Measurements from ENCODE around the gene NKAIN2. TPM values are rescaled to one million over a fixed set of nuclear protein-coding genes. Genes with fewer than 3 reads are reported as not detected.
"Not testable (repeated sequence)": the region's sequence is repeated elsewhere in the genome, so short reads cannot be mapped to it uniquely, and the experiment has no call there.

NKAIN2 gene
- total and polyA plus RNA-seq, 5 donors from 2014 or later, result not detected

DNA sequence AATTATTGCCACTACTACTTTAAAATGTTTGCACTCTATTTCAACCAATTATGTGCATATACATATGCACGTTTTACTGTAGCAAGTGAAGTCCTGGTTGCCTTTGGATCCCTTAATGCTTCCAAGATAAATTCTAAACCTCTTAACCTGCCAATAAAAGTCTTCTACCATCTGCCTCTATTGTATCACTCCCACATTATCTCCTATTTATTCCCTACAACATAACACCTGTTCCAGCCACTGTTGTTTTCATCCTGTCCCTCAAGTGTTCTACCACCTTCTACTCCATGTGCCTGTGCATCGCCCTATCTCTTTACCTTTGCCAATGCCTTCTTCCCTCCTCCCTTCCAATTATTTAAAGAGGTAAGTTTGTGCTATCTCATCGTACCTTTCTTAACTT is 659.6 kb downstream of the NKAIN2 start:
- no peak for DNase-seq
- Histone ChIP-seq H3K4me1 (ENCODE audit: control insufficient read depth, insufficient read depth, low read length, poor library complexity, severe bottlenecking) (no peaks in the 10 kb centered on the region), H3K27ac (ENCODE audit: insufficient read depth, low read length, poor library complexity, severe bottlenecking) (no peak overlapping the region), H3K27me3 (ENCODE audit: control insufficient read depth, insufficient read depth, low read length) (no peaks in the 10 kb centered on the region), H3K36me3 (ENCODE audit: control insufficient read depth, insufficient read depth, low read length) (no peaks in the 10 kb centered on the region), H3K4me3 (ENCODE audit: low read depth, low read length) (no peak overlapping the region), H3K9me3 (ENCODE audit: control insufficient read depth in 2 of 2, low read length in 2 of 2) (no peaks in the 10 kb centered on the region)
- H3K4me3 Mint-ChIP-seq, result no peak overlapping the region
- H3K27ac Mint-ChIP-seq, result no peak overlapping the region
- ATAC-seq (ENCODE audit: low read depth in 2 of 2), result no peak
- no peaks in the 10 kb centered on the region for H3K4me1 Mint-ChIP-seq
- peaks cover 0 to 9% (median 4%) of the 10 kb centered on the region in 7 donors for H3K9me3 Mint-ChIP-seq
- no peaks in the 10 kb centered on the region for H3K27me3 Mint-ChIP-seq
- H3K36me3 Mint-ChIP-seq, result no peaks in the 10 kb centered on the region

DNA sequence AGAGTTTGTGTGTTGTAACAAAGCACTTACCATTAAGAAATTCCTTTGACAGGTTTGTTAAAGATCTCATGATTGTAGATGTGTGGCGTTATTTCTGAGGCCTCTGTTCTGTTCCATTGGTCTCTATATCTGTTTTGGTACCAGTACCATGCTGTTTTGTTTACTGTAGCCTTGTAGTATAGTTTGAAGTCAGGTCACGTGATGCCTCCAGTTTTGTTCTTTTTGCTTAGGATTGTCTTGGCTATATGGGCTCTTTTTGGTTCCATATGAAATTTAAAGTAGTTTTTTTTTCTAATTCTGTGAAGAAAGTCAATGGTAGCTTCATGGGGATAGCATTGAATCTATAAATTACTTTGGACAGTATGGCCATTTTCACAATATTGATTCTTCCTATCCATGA is 660.9 kb downstream of the NKAIN2 start:
- DNase-seq, H3K4me3 Mint-ChIP-seq, H3K27ac Mint-ChIP-seq: not testable (repeated sequence)

DNA sequence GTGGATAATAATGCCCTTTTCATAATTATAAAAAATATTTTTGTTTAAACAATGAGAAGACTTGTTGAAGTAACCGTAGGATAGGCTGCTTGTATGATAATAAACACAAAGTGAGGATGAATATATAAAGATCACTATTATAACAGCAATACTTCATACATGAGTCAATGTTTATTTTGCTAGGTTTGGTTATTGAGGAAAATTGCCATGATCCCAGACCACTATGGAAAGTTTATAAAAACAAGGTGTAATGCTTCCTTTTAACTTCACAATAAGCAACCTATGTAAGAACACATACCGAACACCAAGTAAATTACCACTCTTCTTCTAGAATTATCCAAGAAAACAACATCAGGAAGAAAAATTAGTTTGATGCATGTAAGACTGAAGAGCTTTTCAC is 663.3 kb downstream of the NKAIN2 start:
- no peaks in the 10 kb centered on the region for H3K36me3 Mint-ChIP-seq
- H3K36me3 ChIP-seq (ENCODE audit: control insufficient read depth, insufficient read depth, low read length), result no peaks in the 10 kb centered on the region
- no peak overlapping the region for H3K27ac ChIP-seq (ENCODE audit: insufficient read depth, low read length, poor library complexity, severe bottlenecking)
- ATAC-seq (ENCODE audit: low read depth in 2 of 2) (no peak), DNase-seq (no peak)
- no peaks in the 10 kb centered on the region for H3K27me3 ChIP-seq (ENCODE audit: control insufficient read depth, insufficient read depth, low read length)
- H3K4me1 Mint-ChIP-seq, result no peaks in the 10 kb centered on the region
- no peak overlapping the region for H3K4me3 Mint-ChIP-seq
- peaks cover 0 to 11% (median 4%) of the 10 kb centered on the region in 7 donors for H3K9me3 Mint-ChIP-seq
- no peak overlapping the region for H3K4me3 ChIP-seq (ENCODE audit: low read depth, low read length)
- H3K27me3 Mint-ChIP-seq, result no peaks in the 10 kb centered on the region
- H3K9me3 ChIP-seq (ENCODE audit: control insufficient read depth in 2 of 2, low read length in 2 of 2), result no peaks in the 10 kb centered on the region
- no peaks in the 10 kb centered on the region for H3K4me1 ChIP-seq (ENCODE audit: control insufficient read depth, insufficient read depth, low read length, poor library complexity, severe bottlenecking)
- H3K27ac Mint-ChIP-seq, result no peak overlapping the region

More for the DNA sequence above, 660.9 kb downstream of the NKAIN2 start:
- not testable (repeated sequence) for H3K4me1 ChIP-seq (ENCODE audit: control insufficient read depth, insufficient read depth, low read length, poor library complexity, severe bottlenecking); H3K9me3 ChIP-seq (ENCODE audit: control insufficient read depth in 2 of 2, low read length in 2 of 2); H3K36me3 Mint-ChIP-seq; H3K27me3 ChIP-seq (ENCODE audit: control insufficient read depth, insufficient read depth, low read length); H3K27me3 Mint-ChIP-seq; H3K27ac ChIP-seq (ENCODE audit: insufficient read depth, low read length, poor library complexity, severe bottlenecking); H3K4me3 ChIP-seq (ENCODE audit: low read depth, low read length); ATAC-seq (ENCODE audit: low read depth in 2 of 2); H3K4me1 Mint-ChIP-seq; H3K36me3 ChIP-seq (ENCODE audit: control insufficient read depth, insufficient read depth, low read length)
- peaks cover 2 to 11% (median 4%) of the 10 kb centered on the region in 7 donors for H3K9me3 Mint-ChIP-seq

DNA sequence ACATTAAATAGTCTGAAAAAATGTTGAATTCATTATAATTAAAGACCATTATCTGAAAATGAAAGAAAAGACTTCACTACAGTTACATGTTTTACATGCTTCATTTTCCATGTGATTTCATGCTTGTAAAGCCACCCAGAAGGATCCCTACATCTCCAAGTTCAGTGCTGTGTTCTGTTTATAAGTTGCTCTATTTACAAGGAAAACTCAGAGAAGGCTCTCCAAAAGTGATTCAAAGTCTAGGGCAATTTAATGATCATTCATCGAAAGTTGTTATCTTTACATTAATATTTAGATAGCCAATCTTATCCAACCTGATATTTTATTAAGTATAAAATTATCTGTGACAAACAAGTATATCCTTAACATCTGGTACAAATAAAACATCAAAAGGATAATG is 663.7 kb downstream of the NKAIN2 start:
- H3K4me1 Mint-ChIP-seq, result no peaks in the 10 kb centered on the region
- H3K27ac Mint-ChIP-seq, result no peak overlapping the region
- H3K27me3 Mint-ChIP-seq, result no peaks in the 10 kb centered on the region
- ATAC-seq (ENCODE audit: low read depth in 2 of 2) (no peak), DNase-seq (no peak)
- H3K9me3 Mint-ChIP-seq, result peaks cover 0 to 11% (median 5%) of the 10 kb centered on the region in 7 donors
- Histone ChIP-seq H3K4me1 (ENCODE audit: control insufficient read depth, insufficient read depth, low read length, poor library complexity, severe bottlenecking) (no peaks in the 10 kb centered on the region), H3K4me3 (ENCODE audit: low read depth, low read length) (no peak overlapping the region), H3K9me3 (ENCODE audit: control insufficient read depth in 2 of 2, low read length in 2 of 2) (no peaks in the 10 kb centered on the region), H3K36me3 (ENCODE audit: control insufficient read depth, insufficient read depth, low read length) (no peaks in the 10 kb centered on the region), H3K27me3 (ENCODE audit: control insufficient read depth, insufficient read depth, low read length) (no peaks in the 10 kb centered on the region), H3K27ac (ENCODE audit: insufficient read depth, low read length, poor library complexity, severe bottlenecking) (no peak overlapping the region)
- H3K36me3 Mint-ChIP-seq, result no peaks in the 10 kb centered on the region
- H3K4me3 Mint-ChIP-seq, result no peak overlapping the region

DNA sequence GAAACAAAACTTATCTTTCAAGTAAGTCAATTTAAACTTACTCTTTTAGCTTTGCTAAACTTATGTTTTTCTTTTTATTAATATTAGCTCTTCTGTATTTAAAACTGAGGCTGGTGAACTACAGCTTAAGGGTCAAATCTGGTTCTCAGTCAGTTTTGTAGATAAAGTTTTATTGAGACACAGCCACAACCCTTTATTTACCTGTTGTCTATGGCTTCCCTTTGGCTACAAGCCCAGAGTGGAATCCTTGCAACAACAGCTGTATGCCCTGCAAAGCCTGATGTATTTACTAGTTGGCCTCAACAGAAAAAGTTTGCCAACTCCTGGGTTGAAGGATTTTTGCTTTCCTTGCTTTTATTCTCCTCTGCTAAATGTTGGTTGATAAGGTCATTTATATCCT is 667.1 kb downstream of the NKAIN2 start:
- Mint-ChIP-seq H3K36me3 (no peaks in the 10 kb centered on the region), H3K27ac (no peak overlapping the region), H3K27me3 (no peaks in the 10 kb centered on the region), H3K9me3 (peaks cover 0 to 11% (median 2%) of the 10 kb centered on the region in 7 donors), H3K4me3 (no peak overlapping the region), H3K4me1 (no peaks in the 10 kb centered on the region)
- Histone ChIP-seq H3K27ac (ENCODE audit: insufficient read depth, low read length, poor library complexity, severe bottlenecking) (no peak overlapping the region), H3K36me3 (ENCODE audit: control insufficient read depth, insufficient read depth, low read length) (no peaks in the 10 kb centered on the region), H3K27me3 (ENCODE audit: control insufficient read depth, insufficient read depth, low read length) (no peaks in the 10 kb centered on the region), H3K4me3 (ENCODE audit: low read depth, low read length) (no peak overlapping the region), H3K4me1 (ENCODE audit: control insufficient read depth, insufficient read depth, low read length, poor library complexity, severe bottlenecking) (no peaks in the 10 kb centered on the region), H3K9me3 (ENCODE audit: control insufficient read depth in 2 of 2, low read length in 2 of 2) (no peaks in the 10 kb centered on the region)
- DNase-seq (no peak), ATAC-seq (ENCODE audit: low read depth in 2 of 2) (no peak)

DNA sequence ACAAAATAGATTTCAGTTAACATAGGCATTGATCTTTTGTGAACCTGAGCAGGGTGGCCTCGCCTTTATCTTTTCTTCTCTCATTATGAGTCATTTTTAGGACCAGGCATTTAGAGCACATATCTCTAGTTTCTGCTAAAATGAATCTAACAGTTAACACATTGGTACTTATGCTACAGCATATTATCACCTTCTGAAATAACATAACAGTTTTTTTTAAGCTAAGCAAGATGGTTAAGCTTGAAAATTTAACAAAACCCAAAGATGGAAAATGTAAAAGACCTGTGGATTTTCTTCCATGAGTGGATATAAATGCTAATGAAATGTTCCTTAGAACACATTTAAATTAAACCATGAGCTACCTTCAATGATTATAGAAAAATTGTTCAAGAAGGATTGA is 671.5 kb downstream of the NKAIN2 start:
- no peaks in the 10 kb centered on the region for H3K9me3 ChIP-seq (ENCODE audit: control insufficient read depth in 2 of 2, low read length in 2 of 2)
- DNase-seq (no peak), ATAC-seq (ENCODE audit: low read depth in 2 of 2) (no peak)
- H3K4me1 ChIP-seq (ENCODE audit: control insufficient read depth, insufficient read depth, low read length, poor library complexity, severe bottlenecking), result no peaks in the 10 kb centered on the region
- Mint-ChIP-seq H3K4me1 (no peaks in the 10 kb centered on the region), H3K27ac (no peak overlapping the region), H3K27me3 (no peaks in the 10 kb centered on the region), H3K36me3 (no peaks in the 10 kb centered on the region), H3K9me3 (peaks cover 0 to 10% (median 1%) of the 10 kb centered on the region in 7 donors), H3K4me3 (no peak overlapping the region)
- H3K36me3 ChIP-seq (ENCODE audit: control insufficient read depth, insufficient read depth, low read length), result no peaks in the 10 kb centered on the region
- no peaks in the 10 kb centered on the region for H3K27me3 ChIP-seq (ENCODE audit: control insufficient read depth, insufficient read depth, low read length)
- no peak overlapping the region for H3K4me3 ChIP-seq (ENCODE audit: low read depth, low read length)
- no peak overlapping the region for H3K27ac ChIP-seq (ENCODE audit: insufficient read depth, low read length, poor library complexity, severe bottlenecking)

DNA sequence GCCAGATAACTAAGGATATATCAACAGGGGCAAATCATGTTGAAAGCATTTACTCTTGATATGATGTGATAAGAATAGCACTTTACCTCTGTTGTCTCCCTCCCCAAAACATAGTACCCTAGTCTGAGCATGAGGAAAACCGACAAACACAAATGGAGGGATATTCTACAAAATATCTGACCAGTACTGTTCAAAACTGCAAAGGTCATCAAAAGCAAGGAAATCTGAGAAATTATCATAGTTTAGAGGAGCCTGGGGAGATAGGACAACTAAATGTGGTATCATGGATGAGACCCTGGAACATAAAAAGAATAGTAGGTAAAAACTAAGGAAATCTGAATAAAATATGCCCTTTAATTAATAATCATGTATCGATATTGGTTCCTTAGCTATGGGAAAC is 675.2 kb downstream of the NKAIN2 start:
- Histone ChIP-seq H3K9me3 (ENCODE audit: control insufficient read depth in 2 of 2, low read length in 2 of 2) (no peaks in the 10 kb centered on the region), H3K4me1 (ENCODE audit: control insufficient read depth, insufficient read depth, low read length, poor library complexity, severe bottlenecking) (no peaks in the 10 kb centered on the region), H3K27ac (ENCODE audit: insufficient read depth, low read length, poor library complexity, severe bottlenecking) (no peak overlapping the region), H3K27me3 (ENCODE audit: control insufficient read depth, insufficient read depth, low read length) (no peaks in the 10 kb centered on the region), H3K36me3 (ENCODE audit: control insufficient read depth, insufficient read depth, low read length) (no peaks in the 10 kb centered on the region), H3K4me3 (ENCODE audit: low read depth, low read length) (no peak overlapping the region)
- Mint-ChIP-seq H3K27ac (no peak overlapping the region), H3K4me1 (no peaks in the 10 kb centered on the region), H3K27me3 (no peaks in the 10 kb centered on the region), H3K4me3 (no peak overlapping the region), H3K36me3 (no peaks in the 10 kb centered on the region), H3K9me3 (peaks cover 0 to 10% (median 0%) of the 10 kb centered on the region in 7 donors)
- DNase-seq (no peak), ATAC-seq (ENCODE audit: low read depth in 2 of 2) (no peak)

DNA sequence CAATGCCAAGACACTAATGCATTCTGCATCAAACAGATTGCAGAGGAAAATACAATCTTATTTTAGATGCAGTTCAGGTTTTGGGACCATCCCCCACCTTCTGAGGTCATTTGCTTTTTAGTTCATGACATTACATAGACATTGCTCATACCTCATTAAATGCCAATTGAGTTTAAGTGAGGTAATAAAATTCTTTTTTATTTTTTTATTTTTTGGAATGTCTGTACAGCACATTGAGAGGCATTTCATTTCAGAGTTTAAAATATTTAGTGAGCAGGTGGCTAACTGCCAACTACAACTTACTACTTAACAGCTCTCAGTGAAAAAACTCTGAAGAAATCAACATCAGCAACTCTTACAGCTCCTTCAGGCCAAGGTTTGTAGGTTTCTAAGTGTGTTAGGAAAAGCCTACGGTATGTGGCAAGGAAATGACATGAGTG is 676.3 kb downstream of the NKAIN2 start:
- H3K27me3 Mint-ChIP-seq, result no peaks in the 10 kb centered on the region
- no peaks in the 10 kb centered on the region for H3K9me3 ChIP-seq (ENCODE audit: control insufficient read depth in 2 of 2, low read length in 2 of 2)
- H3K9me3 Mint-ChIP-seq, result peaks cover 0 to 10% (median 0%) of the 10 kb centered on the region in 7 donors
- no peaks in the 10 kb centered on the region for H3K36me3 ChIP-seq (ENCODE audit: control insufficient read depth, insufficient read depth, low read length)
- ATAC-seq (ENCODE audit: low read depth in 2 of 2) (no peak), DNase-seq (no peak)
- no peaks in the 10 kb centered on the region for H3K4me1 Mint-ChIP-seq
- H3K36me3 Mint-ChIP-seq, result no peaks in the 10 kb centered on the region
- H3K27me3 ChIP-seq (ENCODE audit: control insufficient read depth, insufficient read depth, low read length), result no peaks in the 10 kb centered on the region
- no peak overlapping the region for H3K4me3 Mint-ChIP-seq
- H3K4me1 ChIP-seq (ENCODE audit: control insufficient read depth, insufficient read depth, low read length, poor library complexity, severe bottlenecking), result no peaks in the 10 kb centered on the region
- no peak overlapping the region for H3K4me3 ChIP-seq (ENCODE audit: low read depth, low read length)
- H3K27ac ChIP-seq (ENCODE audit: insufficient read depth, low read length, poor library complexity, severe bottlenecking), result no peak overlapping the region
- no peak overlapping the region for H3K27ac Mint-ChIP-seq

Measured in CD4-positive, CD25-positive, alpha-beta regulatory T cell (primary cell).